Cardiac fibroblast (primary cell): ENCODE measurements around the gene DDX50.
"Not testable (repeated sequence)": the region's sequence is repeated elsewhere in the genome, so short reads cannot be mapped to it uniquely, and the experiment has no call there.

Source experiments
- DNase-seq, 2 donors: peaks; one replicate each; pipeline versions ENCODE4 v3.0.0 to v3.0.0-alpha.2; 2010; ENCODE audit warnings: low read depth in 2 of 2
- H3K4me3 ChIP-seq, 2 donors: replicated peaks in 1 of 2; 1 replicate in 1 of 2; 2 replicates in 1 of 2; pipeline ENCODE4 v1.5.1; 2011; ENCODE audit warnings: low read depth in 2 of 2, low read length in 2 of 2, mild to moderate bottlenecking in 2 of 2, moderate library complexity in 1 of 2
- TF ChIP-seq, protein P1 (sequence below): IDR thresholded peaks from one replicate; pipeline ENCODE4 v1.5.1; 2011; ENCODE audit warnings: low read depth, mild to moderate bottlenecking, low read length, inconsistent platforms

The DDX50 gene

GRCh38 chr10:68957284-68957615 is 56.1 kb downstream of the DDX50 start:
- DNase-seq: no peak
- H3K4me3 ChIP-seq: peak overlapping the region; percentile 98 to 99
- TF ChIP-seq, protein P1, sequence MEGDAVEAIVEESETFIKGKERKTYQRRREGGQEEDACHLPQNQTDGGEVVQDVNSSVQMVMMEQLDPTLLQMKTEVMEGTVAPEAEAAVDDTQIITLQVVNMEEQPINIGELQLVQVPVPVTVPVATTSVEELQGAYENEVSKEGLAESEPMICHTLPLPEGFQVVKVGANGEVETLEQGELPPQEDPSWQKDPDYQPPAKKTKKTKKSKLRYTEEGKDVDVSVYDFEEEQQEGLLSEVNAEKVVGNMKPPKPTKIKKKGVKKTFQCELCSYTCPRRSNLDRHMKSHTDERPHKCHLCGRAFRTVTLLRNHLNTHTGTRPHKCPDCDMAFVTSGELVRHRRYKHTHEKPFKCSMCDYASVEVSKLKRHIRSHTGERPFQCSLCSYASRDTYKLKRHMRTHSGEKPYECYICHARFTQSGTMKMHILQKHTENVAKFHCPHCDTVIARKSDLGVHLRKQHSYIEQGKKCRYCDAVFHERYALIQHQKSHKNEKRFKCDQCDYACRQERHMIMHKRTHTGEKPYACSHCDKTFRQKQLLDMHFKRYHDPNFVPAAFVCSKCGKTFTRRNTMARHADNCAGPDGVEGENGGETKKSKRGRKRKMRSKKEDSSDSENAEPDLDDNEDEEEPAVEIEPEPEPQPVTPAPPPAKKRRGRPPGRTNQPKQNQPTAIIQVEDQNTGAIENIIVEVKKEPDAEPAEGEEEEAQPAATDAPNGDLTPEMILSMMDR: no peak

DNA sequence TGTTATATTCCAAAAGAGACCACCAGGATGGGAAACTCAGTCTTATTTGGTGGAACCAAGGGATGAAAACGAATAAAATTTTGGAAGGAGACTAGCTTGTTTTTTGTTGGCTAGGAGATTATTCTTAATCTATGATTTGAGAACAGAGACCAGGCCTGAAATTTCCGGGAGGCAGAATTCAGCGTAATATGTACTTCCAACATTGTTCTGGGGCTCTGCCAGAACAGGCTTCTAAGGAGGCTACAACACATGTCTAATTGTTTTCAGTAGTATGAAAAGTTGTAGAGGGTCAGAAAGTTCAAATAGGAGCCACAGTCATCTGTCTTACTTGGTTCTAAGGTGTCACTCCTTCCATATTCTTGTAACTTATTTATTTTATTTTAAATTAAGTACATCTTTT is 56.5 kb downstream of the DDX50 start:
- TF ChIP-seq, protein P1: no peak
- H3K4me3 ChIP-seq: peak overlapping the region; percentile 98 to 99
- DNase-seq: peak; percentile 29 to 51

DNA sequence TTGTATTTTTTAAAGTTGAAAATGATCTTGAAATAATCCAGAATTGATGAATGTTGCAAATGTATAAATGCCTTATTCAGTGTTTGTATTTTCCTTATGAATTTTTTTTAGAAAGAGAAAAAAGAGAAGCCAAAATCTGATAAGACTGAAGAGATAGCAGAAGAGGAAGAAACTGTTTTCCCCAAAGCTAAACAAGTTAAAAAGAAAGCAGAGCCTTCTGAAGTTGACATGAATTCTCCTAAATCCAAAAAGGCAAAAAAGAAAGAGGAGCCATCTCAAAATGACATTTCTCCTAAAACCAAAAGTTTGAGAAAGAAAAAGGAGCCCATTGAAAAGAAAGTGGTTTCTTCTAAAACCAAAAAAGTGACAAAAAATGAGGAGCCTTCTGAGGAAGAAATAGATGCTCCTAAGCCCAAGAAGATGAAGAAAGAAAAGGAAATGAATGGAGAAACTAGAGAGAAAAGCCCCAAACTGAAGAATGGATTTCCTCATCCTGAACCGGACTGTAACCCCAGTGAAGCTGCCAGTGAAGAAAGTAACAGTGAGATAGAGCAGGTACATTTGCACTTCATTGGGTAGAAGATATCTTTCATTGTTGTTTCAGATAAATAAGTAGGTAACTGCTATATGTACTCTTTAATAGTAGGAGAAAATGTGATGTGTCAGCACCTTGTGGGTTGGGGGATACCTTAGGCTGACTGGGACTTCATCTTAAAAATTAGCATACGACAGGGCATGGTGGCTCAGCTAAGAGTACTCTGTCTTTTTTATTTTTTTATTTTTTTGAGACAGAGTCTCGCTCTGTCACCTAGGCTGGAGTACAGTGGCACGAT is 58.8 kb downstream of the DDX50 start:
- no peak overlapping the region for H3K4me3 ChIP-seq
- TF ChIP-seq, protein P1: no peak
- no peak for DNase-seq

GRCh38 chr10:68963151-68963550 is 62.0 kb downstream of the DDX50 start:
- H3K4me3 ChIP-seq: no peak overlapping the region
- DNase-seq: no peak
- TF ChIP-seq, protein P1: no peak

DNA sequence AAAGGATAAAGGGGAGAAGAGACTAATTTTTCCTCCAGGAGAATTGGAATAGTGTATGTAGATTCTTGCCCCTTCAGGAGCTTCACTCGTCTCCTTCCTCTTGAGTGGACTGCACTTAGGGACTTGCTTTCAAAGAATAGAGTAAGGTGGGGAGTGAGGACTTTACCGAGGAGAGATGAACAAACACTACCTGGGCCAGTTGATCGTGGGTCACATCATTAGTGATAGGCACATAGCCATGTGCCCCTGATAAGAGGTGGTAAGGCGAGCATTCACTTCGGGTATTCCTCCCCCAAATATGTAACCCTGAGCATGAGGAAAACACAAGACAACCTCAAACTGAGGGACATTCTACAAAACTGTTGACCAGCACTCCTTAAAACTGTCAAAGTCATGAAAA is 72.9 kb downstream of the DDX50 start:
- TF ChIP-seq, protein P1: no peak
- no peak overlapping the region for H3K4me3 ChIP-seq
- no peak for DNase-seq

DNA sequence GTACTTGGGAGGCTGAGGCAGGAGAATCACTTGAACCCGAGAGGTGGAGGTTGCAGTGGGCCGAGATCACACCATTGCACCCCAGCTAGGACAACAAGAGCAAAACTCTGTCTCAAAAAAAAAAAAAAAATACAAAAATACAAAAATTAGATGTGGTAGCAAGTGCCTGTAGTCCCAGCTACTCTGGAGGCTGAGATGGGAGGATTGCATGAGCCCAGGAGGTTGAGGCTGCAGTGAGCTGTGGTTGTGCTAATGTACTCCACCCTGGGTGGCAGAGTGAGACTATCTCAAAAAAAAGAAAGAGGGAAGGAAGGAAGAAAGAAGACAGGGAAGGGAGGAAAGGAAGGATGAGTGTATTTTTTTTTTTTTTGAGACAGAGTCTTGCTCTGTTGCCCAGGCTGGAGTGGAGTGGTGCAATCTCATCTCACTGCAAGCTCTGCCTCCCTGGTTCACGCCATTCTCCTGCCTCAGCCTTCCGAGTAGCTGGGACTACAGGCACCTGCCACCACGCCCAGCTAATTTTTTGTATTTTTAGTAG is 74.9 kb downstream of the DDX50 start:
- not testable (repeated sequence) for H3K4me3 ChIP-seq

GRCh38 chr10:68979738-68980137 is 78.6 kb downstream of the DDX50 start:
- H3K4me3 ChIP-seq, DNase-seq: not testable (repeated sequence)

More for the DNA sequence above, 74.9 kb downstream of the DDX50 start:
- not testable (repeated sequence) for DNase-seq

GRCh38 chr10:68981074-68981473 is 80.0 kb downstream of the DDX50 start:
- TF ChIP-seq, protein P1: peak; percentile 38
- peak; percentile 19 to 24 for DNase-seq

More at GRCh38 chr10:68981074-68981473, 80.0 kb downstream of the DDX50 start:
- H3K4me3 ChIP-seq: no peak overlapping the region
